Renal cortical epithelial cell (primary cell): ENCODE results near the gene CELA1. TPM values are rescaled to one million over a fixed set of nuclear protein-coding genes. Genes with fewer than 3 reads are reported as not detected.

Experiments used
- DNase-seq: peaks from one replicate; pipeline ENCODE4 v3.0.0-alpha.2; 2011; ENCODE audit warnings: low read depth
- total RNA-seq: library from RNA; depleted of rRNA; stranded (reverse); fragments of >200 nt; gene quantifications from 2 replicates; pipeline ENCODE4 v1.2.3, GENCODE V29; 2014

The CELA1 gene
- total RNA-seq, 1 donor from 2014 or later, result not detected

DNA sequence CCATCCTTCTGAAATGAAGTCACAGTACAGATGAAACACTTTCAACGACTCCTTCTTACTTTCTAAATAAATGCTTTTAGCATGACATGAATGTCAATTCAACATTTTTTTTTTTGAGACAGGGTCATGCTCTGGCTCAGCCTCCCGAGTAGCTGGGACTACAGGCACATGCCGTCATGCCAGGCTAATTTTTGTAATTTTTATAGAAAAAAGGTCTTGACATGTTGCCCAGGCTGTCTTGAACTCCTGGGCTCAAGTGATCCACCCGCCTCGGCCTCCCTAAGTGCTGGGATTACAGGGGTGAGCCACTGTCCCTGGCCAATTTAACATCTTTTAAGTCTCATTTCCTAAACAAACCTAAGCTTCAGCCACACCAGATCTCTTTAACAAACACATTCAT is 28.4 kb upstream of the CELA1 start:
- DNase-seq, result no peak

GRCh38 chr12:51374361-51374760 is 27.9 kb upstream of the CELA1 start:
- DNase-seq, result no peak

DNA sequence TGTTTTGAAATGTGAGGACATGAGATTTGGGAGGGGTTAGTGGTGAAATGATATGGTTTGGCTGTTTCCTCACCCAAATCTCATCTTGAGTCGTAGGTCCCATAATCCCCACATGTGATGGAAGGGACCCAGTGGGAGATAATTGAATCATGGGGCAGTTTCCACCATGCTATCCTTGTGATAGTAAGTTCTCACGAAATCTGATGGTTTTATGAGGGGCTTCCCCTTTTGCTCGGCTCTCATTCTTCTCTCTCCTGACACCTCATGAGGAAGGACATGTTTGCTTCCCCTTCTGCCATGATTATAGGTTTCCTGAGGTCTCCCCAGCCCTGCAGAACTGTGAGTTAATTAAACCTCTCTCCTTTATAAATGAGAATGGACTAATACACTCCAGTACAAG is 26.7 kb upstream of the CELA1 start:
- no peak for DNase-seq

GRCh38 chr12:51372021-51372420 is 25.5 kb upstream of the CELA1 start:
- no peak for DNase-seq

- DNase-seq, result peak; percentile 100
Measured at GRCh38 chr12:51371295-51371953, 24.9 kb upstream of the CELA1 start.

GRCh38 chr12:51370667-51371066 is 24.2 kb upstream of the CELA1 start:
- no peak for DNase-seq

DNA sequence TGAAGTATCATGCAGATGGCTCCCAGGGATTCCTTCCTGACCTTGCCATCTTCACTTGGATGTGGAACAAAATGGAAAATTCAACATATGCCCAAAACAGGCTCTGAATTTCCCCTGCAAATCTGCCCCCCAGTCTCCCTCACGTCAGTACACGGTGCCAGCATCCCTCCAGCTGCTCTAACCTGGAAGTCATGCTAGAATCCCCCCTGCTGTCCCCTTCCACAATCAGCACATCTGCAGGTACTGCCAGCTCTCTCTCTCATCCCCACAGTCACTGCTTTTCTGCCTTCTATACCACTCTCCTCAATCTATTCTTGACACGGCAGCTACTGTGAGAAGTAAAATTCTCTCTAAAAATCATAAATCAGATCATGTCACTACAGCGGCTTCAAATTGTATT is 23.1 kb upstream of the CELA1 start:
- DNase-seq, result no peak

- peak; percentile 66 for DNase-seq
Measured at GRCh38 chr12:51368640-51369517, 22.4 kb upstream of the CELA1 start.

GRCh38 chr12:51365276-51365675 is 18.8 kb upstream of the CELA1 start:
- no peak for DNase-seq

DNA sequence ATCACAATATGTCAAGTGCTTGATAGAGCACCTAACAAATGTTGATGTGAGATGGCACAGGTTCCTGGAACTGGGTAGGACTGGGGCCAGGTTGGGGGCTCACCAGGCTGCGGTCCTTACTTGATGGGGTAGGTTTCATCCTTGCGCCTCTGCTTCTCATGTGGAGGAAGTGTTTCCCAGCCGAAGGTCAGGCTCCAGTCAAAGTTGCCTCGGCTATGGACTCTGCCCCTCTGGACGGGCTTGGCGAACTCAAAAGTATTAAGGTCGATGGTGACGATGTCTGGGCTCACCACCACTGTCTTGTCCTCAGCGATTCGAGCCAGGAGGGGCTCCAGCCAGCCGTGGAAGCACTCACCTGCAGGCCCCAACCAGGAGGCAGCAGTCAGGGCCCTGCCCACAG is 17.5 kb upstream of the CELA1 start:
- no peak for DNase-seq

DNA sequence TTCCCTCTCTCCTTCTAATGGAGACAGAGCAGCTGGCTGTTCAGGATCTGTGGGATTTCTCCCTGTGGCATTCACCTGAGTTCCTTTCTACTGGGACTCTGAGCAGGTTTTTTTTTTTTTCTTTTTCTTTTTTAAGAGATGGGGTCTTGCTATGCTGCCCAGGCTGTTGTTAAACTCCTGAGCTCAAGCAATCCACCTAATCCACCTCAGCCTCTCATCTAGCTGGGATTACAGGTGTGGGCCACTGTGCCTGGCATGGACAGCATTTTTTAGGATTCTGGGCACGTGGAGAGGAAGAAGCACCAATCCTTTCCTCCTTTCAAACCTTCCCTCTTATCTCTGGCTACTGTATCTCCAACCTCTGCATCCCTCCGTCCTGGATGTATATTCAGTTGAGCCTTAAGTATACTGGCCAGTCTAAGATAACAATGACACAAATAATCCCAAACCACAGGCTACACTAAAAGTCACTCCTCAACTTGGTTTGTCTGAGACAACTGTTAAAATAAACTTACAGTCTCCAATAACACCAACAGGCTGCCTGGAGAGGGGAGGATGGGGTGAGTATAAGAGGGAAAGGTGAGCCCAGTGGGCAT is 16.4 kb upstream of the CELA1 start:
- no peak for DNase-seq

- no peak for DNase-seq
Measured at GRCh38 chr12:51362307-51362706, 15.8 kb upstream of the CELA1 start.

- no peak for DNase-seq
Measured at GRCh38 chr12:51361161-51362016, 14.9 kb upstream of the CELA1 start.

GRCh38 chr12:51360315-51360714 is 13.8 kb upstream of the CELA1 start:
- DNase-seq, result no peak

DNA sequence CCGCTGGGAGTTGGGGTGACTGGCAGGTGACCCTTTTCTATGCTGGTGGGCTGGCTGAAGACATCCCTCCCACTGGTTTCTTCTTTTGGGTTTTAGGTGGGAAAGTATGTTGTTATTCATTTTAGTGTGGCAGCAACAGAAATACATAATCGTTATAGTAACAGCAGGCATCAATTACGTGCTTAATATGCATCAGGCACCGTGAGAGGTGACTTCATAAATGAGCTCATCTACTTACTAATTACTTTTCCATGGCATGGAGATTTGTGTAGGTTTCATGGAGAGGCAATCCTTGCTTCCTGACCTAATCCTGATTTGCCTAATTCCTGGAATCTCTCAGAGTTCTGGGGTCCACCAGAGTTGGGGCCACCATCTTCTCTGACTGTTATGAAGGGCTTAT is 13.4 kb upstream of the CELA1 start:
- DNase-seq, result no peak

GRCh38 chr12:51358496-51358895 is 12.0 kb upstream of the CELA1 start:
- no peak for DNase-seq

DNA sequence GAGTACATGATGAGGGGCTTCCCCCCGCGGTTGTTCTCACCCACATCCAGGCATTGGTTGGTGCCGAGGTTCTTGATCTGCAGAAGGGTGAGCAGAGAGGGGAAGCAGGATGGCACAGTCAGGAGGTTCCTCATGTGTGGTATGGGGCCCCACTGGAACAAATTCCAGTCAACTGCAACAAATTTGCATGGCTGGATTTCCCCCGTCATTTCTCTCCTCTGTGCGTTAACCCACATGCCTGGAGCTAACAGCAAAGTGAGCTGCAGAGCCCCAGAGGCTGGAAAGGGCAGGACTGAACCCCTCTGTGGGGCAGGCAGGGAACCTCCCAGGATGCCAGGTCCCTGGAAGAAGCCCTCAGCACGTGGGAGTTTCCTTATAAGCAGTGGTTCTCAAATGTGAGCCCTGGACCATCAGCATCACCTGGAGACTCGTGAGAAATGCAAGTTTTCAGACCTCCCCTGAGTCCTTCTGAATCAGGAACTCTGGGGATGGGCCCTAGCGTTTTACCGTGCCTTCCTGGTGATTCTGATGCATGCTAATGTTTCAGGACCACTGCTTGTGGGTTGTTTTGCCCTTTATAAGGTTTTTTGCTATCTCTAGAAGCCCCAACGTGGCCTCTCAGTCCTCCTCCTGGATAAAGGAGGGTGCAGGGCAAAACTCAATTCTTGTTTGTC is 11.0 kb upstream of the CELA1 start:
- no peak for DNase-seq

DNA sequence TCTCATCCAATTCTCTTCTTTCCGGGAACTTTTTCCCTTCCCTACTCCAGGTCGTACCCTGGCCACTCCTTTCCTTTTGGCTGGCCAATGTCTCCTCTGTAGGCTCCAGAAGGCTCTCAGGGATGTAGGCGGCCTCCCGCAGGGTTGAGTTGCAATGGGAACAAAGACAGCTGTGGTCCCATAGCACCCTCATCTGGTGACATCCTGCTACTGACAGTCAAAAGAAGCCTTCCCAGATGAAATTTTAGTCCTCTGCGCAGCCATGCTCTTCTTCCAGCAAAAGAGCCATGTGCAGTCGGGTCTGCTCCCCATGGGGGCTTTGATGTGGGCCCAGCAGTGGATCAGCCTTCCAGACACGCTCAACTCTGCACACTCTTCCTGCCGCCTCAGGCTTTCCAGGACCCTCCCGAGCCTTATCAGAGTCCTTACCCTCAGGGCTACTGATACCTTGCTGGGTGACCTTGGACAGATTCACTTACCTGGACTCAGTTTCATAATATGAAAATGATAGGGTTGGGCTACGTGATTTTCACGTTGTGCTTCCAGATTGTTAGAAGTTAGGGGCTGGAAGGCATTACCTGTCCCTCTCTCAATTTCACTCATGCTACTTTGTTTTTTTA is 5.5 kb upstream of the CELA1 start:
- peak; percentile 44 for DNase-seq

GRCh38 chr12:51349026-51349425 is 2.5 kb upstream of the CELA1 start:
- no peak for DNase-seq

- DNase-seq, result no peak
Measured at GRCh38 chr12:51348116-51348515, 1.6 kb upstream of the CELA1 start.

DNA sequence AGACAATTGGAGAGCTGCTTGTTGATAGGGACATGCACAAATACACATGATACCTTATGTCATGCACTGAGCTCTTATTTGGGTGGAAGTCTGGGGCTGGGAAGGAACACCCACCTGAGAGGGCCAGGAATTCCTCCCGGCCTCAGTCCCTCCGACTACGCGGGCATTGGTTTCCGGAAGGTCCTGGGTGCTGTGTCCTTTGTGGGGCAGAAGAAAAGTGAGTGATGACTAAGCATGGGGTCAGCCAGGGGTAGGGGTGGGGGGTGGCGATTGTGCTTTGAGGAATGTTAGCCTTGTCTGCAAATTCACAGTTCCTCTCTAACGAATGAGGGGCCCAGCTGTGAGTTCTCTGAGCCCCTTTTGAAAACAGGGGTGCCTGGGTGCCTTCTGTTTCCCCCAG is 798 bp downstream of the CELA1 start:
- DNase-seq, result peak; percentile 18
